MM.1S (cell line): Measurements from ENCODE around the gene ATXN1.

Experiments used
- DNase-seq: peaks from one replicate; pipeline ENCODE4 v3.0.0-alpha.2; 2015
- H2AFZ ChIP-seq: fragments of 300-600 bp; sonication (generic); 2 replicates; pipeline ENCODE4 v1.6.0; 2016; ENCODE audit warnings: antibody characterized with exemption, low read length
- H3F3A ChIP-seq: fragments of 300-600 bp; sonication (generic); 2 replicates; pipeline ENCODE4 v1.6.1; 2016; ENCODE audit warnings: mild to moderate bottlenecking, antibody characterized with exemption, low read length, moderate library complexity, mixed read lengths; ENCODE audit not compliant: insufficient read depth
- H3K27ac ChIP-seq: fragments of 300-600 bp; sonication (generic); 2 replicates; pipeline ENCODE4 v1.5.1; 2016; ENCODE audit warnings: mild to moderate bottlenecking, low read length
- H3K27me3 ChIP-seq: fragments of 300-600 bp; sonication (generic); replicated peaks from 2 replicates; pipeline ENCODE4 v1.6.0; 2016; ENCODE audit warnings: low read length; ENCODE audit not compliant: insufficient read depth
- H3K36me3 ChIP-seq: fragments of 300-600 bp; sonication (generic); replicated peaks from 2 replicates; pipeline ENCODE4 v1.6.1; 2016; ENCODE audit warnings: mild to moderate bottlenecking, low read length, mixed read lengths; ENCODE audit not compliant: insufficient read depth
- H3K4me1 ChIP-seq: fragments of 300-600 bp; sonication (generic); 2 replicates; pipeline ENCODE4 v1.6.1; 2016; ENCODE audit warnings: low read length, mixed read lengths
- H3K4me2 ChIP-seq: fragments of 300-600 bp; sonication (generic); 2 replicates; pipeline ENCODE4 v1.6.0; 2016; ENCODE audit warnings: low read depth, low read length
- H3K4me3 ChIP-seq: fragments of 300-600 bp; sonication (generic); 2 replicates; pipeline ENCODE4 v1.5.1; 2016; ENCODE audit warnings: low read length, mixed read lengths
- H3K79me2 ChIP-seq: fragments of 300-600 bp; sonication (generic); 2 replicates; pipeline ENCODE4 v1.6.1; 2016; ENCODE audit warnings: mixed run types, low read length, mixed read lengths
- H3K9ac ChIP-seq: fragments of 300-600 bp; sonication (generic); 2 replicates; pipeline ENCODE4 v1.6.1; 2016; ENCODE audit warnings: low read length, mixed read lengths
- H3K9me2 ChIP-seq: fragments of 300-600 bp; sonication (generic); replicated peaks from 2 replicates; pipeline ENCODE4 v1.6.1; 2016; ENCODE audit warnings: mild to moderate bottlenecking, low read length, mixed read lengths; ENCODE audit not compliant: insufficient read depth
- H3K9me3 ChIP-seq: fragments of 300-600 bp; sonication (generic); replicated peaks from 2 replicates; pipeline ENCODE4 v1.6.1; 2016; ENCODE audit warnings: mild to moderate bottlenecking, low read length, mixed read lengths; ENCODE audit not compliant: insufficient read depth
- H4K20me1 ChIP-seq: fragments of 300-600 bp; sonication (generic); 2 replicates; pipeline ENCODE4 v1.6.1; 2016; ENCODE audit warnings: mild to moderate bottlenecking, low read length, moderate library complexity, mixed read lengths; ENCODE audit not compliant: insufficient read depth
- EZH2 ChIP-seq: fragments of 300-600 bp; sonication (generic); optimal IDR thresholded peaks from 2 replicates; pipeline ENCODE3; 2017; ENCODE audit warnings: low read depth, mild to moderate bottlenecking, antibody characterized with exemption, low read length, mixed read lengths
- EZH2phosphoT487 ChIP-seq: fragments of 300-600 bp; sonication (generic); IDR thresholded peaks from 2 replicates; pipeline ENCODE4 v1.6.1; 2018; ENCODE audit warnings: antibody characterized with exemption, low read length
- TF ChIP-seq, protein P1 (sequence below): fragments of 300-600 bp; sonication (generic); IDR thresholded peaks from 2 replicates; pipeline ENCODE4 v1.5.1; 2016; ENCODE audit warnings: antibody characterized with exemption, low read length, mixed read lengths

The ATXN1 gene

GRCh38 chr6:16793828-16794412 is 32.7 kb upstream of the ATXN1 start:
- Histone ChIP-seq H3K9ac (no peak overlapping the region), H3K27ac (no peak overlapping the region), H4K20me1 (no peaks in the 10 kb centered on the region), H3K4me2 (no peak overlapping the region), H3K79me2 (no peaks in the 10 kb centered on the region), H2AFZ (no peak overlapping the region), H3F3A (no peaks in the 10 kb centered on the region), H3K27me3 (no peaks in the 10 kb centered on the region), H3K36me3 (no peaks in the 10 kb centered on the region), H3K4me1 (no peaks in the 10 kb centered on the region), H3K4me3 (no peak overlapping the region), H3K9me3 (no peaks in the 10 kb centered on the region), H3K9me2 (no peaks in the 10 kb centered on the region)
- no peak for DNase-seq
- TF ChIP-seq, protein P1, sequence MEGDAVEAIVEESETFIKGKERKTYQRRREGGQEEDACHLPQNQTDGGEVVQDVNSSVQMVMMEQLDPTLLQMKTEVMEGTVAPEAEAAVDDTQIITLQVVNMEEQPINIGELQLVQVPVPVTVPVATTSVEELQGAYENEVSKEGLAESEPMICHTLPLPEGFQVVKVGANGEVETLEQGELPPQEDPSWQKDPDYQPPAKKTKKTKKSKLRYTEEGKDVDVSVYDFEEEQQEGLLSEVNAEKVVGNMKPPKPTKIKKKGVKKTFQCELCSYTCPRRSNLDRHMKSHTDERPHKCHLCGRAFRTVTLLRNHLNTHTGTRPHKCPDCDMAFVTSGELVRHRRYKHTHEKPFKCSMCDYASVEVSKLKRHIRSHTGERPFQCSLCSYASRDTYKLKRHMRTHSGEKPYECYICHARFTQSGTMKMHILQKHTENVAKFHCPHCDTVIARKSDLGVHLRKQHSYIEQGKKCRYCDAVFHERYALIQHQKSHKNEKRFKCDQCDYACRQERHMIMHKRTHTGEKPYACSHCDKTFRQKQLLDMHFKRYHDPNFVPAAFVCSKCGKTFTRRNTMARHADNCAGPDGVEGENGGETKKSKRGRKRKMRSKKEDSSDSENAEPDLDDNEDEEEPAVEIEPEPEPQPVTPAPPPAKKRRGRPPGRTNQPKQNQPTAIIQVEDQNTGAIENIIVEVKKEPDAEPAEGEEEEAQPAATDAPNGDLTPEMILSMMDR = no peak; the same call in 1 of the 2 replicates
- TF ChIP-seq EZH2phosphoT487 (no peak), EZH2 (no peak)

DNA sequence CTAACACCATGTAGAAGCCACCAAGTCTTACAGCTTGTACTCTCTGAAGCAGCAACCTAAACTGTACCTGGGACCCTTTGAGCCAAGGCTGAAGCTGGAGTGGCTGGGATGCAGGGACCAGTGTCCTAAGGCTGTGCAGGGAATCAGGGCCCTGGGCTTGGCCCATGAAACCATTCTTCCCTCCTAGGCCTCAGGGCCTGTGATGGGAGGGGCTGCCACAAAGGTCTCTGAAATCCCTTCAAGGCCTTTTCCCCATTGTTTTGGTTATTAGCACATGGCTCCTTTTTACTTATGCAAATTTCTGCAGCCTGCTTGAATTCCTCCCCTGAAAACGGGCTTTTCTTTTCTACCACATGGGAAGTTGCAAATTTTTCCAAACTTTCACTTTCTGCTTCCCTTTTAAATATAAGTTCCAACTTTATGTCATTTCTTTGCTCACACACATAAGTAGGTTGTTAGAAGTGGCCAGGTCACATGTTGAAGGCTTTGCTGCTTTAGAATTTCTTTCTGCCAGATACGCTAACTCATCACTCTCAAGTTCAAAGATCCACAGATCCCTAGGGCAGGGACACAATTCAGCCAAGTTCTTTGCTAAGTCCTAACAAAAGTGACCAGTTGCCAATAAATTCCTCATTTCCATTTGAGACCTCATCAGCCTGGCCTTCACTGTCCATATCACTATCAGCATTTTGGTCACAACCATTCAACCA is 28.2 kb upstream of the ATXN1 start:
- Histone ChIP-seq H3K4me1 (no peaks in the 10 kb centered on the region), H3K27ac (no peak overlapping the region), H3K9ac (no peak overlapping the region), H3K9me3 (no peaks in the 10 kb centered on the region), H3K79me2 (no peaks in the 10 kb centered on the region), H3K9me2 (no peaks in the 10 kb centered on the region), H3K27me3 (no peaks in the 10 kb centered on the region), H4K20me1 (no peaks in the 10 kb centered on the region), H3K4me3 (no peak overlapping the region), H3K36me3 (no peaks in the 10 kb centered on the region), H3F3A (no peaks in the 10 kb centered on the region), H3K4me2 (no peak overlapping the region), H2AFZ (no peak overlapping the region)
- TF ChIP-seq EZH2 (no peak), EZH2phosphoT487 (no peak)
- TF ChIP-seq, protein P1 = no peak
- no peak for DNase-seq

DNA sequence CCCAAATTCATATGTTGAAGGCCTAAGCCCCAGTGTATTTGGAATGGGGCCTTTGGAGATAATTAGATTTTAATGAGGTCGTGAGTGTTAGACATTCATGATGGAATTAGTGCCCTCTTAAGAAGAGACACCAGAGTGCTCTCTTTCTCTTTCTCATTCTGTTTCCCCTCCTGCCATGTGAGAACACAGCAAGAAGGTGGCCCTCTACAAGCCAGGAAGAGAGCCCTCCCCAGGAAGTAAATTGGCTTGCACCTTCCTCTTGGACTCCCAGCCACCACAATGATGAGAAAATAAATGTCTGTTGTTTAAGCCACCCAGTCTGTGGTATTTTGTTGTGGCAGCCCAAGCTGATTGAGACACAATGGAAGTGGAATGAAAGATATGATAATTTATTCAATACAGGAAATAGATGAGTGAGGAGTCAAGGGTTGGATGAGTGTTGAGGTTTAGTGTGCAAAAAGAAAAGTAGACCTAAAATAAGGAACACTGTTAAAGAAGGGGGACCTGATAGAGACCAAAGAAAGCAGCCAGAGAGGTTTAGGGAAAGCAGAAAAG is 25.9 kb upstream of the ATXN1 start:
- H3K79me2 ChIP-seq = no peaks in the 10 kb centered on the region
- H3K4me3 ChIP-seq = no peak overlapping the region
- H3K9me3 ChIP-seq = no peaks in the 10 kb centered on the region
- H3K4me1 ChIP-seq = no peaks in the 10 kb centered on the region
- no peak overlapping the region for H3K9ac ChIP-seq
- no peaks in the 10 kb centered on the region for H3K36me3 ChIP-seq
- no peak for TF ChIP-seq EZH2phosphoT487
- TF ChIP-seq EZH2 = no peak
- TF ChIP-seq, protein P1 = no peak
- no peak for DNase-seq
- H3K27me3 ChIP-seq = no peaks in the 10 kb centered on the region
- no peak overlapping the region for H3K27ac ChIP-seq
- no peaks in the 10 kb centered on the region for H3F3A ChIP-seq
- H3K4me2 ChIP-seq = no peak overlapping the region
- no peaks in the 10 kb centered on the region for H4K20me1 ChIP-seq
- H2AFZ ChIP-seq = no peak overlapping the region
- H3K9me2 ChIP-seq = no peaks in the 10 kb centered on the region
